ENCODE data around the gene NOP16.

GRCh38 chr5:176384991-176385390 is 3.4 kb downstream of the NOP16 start:
- TF ChIP-seq POLR2A (IDR thresholded peaks at IDR 0.05) (no peak), CTCF (IDR thresholded peaks at IDR 0.05) (no peak)

All from Peyer's patch (tissue), 4 donors.